ENCODE results near the gene CNPY4.

CNPY4 gene

DNA sequence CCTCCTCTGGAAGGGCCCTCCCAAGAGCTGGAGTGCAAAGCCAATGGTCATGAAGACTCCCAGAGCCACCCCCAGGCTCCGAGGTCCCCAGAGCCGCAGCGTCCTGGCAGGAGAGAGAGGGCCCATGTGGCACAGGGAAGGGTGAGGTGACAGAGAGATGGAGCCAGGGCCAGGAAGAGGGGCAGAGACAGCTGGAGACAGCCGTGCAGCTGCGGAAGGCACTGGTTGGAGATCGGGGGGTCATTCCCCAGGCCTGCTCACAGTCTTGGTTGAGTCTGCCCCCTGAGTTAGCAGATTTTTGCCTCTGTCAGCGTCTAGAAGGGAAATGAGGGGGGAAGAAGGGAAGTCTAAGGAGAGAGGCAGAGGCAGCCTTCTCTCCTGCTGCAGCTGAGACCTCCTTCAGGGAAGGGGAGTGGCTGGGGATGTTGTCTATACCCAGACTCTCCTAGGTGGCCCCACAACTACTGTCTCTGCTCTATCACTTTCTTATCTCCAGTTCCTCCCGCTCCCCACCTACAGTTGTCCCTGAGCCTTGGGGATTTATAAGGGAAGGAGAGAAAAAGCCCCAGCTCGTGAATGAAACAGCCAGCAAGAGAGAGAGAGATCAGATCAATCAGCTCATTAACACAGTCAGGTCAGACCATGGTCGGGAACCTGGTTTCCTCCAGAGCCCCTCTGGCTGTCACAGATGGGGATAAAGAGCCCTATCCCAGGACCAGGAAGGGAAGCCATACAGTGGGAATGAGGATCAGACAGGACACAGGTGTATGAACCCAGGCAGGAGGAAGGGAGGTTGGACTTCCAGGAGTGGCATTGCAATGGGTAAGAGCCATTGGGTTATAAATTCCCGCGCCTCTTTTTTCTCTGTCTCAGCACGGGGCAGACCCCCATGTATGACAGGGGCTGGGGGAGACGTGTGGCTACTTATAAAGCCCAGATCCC is 47.8 kb downstream of the CNPY4 start:
- DNase-seq (ENCODE audit: low read depth): no peak
- TF ChIP-seq, protein P1, sequence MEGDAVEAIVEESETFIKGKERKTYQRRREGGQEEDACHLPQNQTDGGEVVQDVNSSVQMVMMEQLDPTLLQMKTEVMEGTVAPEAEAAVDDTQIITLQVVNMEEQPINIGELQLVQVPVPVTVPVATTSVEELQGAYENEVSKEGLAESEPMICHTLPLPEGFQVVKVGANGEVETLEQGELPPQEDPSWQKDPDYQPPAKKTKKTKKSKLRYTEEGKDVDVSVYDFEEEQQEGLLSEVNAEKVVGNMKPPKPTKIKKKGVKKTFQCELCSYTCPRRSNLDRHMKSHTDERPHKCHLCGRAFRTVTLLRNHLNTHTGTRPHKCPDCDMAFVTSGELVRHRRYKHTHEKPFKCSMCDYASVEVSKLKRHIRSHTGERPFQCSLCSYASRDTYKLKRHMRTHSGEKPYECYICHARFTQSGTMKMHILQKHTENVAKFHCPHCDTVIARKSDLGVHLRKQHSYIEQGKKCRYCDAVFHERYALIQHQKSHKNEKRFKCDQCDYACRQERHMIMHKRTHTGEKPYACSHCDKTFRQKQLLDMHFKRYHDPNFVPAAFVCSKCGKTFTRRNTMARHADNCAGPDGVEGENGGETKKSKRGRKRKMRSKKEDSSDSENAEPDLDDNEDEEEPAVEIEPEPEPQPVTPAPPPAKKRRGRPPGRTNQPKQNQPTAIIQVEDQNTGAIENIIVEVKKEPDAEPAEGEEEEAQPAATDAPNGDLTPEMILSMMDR (IDR thresholded peaks at IDR 0.05; ENCODE audit: control insufficient read depth, insufficient read depth, low read depth, low read length, missing control alignments): no peak
- H3K4me3 ChIP-seq (ENCODE audit: control insufficient read depth, low read depth, low read length): peak overlapping the region; percentile 55

DNA sequence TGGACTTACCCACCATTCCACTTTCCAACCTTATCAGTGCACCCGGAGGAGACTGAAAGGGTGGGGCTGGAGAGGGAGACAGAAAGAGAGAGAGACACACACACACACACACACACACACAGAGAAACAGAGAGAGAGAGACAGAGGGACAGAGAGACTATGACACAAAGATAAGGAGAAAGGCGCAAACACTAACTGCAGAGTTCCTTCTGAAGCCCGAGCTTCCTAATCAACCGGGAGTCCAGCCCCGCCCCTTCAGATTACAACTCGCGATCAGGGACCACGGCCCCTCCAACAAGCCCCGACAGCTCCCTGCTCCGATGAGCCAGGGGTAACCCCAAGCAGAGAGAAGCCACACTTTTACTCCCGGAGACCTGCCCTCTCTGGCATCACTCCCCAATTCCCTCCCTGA is 48.5 kb downstream of the CNPY4 start:
- TF ChIP-seq, protein P1 (IDR thresholded peaks at IDR 0.05; ENCODE audit: control insufficient read depth, insufficient read depth, low read depth, low read length, missing control alignments): no peak
- DNase-seq (ENCODE audit: low read depth): no peak
- H3K4me3 ChIP-seq (ENCODE audit: control insufficient read depth, low read depth, low read length): peak overlapping the region; percentile 55

DNA sequence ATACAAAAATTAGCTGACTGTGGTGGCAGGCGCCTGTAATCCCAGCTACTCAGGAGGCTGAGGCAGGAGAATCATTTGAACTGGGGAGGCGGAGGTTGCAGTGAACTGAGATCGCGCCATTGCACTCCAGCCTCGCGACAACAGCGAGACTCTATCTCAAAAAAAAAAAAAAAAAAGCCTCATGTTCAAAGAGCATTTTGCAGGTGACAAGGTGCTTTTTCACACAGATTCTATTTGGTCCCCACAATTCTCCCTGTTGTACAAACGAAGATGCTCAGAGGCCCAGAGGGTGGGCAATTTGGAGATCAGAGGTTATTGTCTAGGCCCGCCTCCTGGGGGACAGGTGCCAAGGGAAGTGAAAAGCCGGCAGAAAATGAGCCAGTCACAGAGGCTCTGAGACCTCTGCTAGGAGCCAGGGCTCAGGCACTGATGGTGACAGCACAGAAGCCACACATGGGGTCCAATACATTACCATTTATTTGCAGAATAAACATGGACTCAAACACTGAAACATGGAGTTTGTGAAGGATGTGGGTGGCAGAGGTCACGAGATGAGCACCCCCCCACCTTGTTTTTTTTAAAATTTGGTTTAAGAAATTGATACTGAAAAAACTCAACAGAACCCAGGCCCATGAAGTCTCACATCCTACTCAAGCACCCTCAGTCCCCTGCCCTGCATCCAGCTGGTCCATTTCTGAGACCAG is 49.9 kb downstream of the CNPY4 start:
- no peak overlapping the region for H3K4me3 ChIP-seq (ENCODE audit: control insufficient read depth, low read depth, low read length)
- TF ChIP-seq, protein P1 (IDR thresholded peaks at IDR 0.05; ENCODE audit: control insufficient read depth, insufficient read depth, low read depth, low read length, missing control alignments): no peak
- DNase-seq (ENCODE audit: low read depth): no peak

DNA sequence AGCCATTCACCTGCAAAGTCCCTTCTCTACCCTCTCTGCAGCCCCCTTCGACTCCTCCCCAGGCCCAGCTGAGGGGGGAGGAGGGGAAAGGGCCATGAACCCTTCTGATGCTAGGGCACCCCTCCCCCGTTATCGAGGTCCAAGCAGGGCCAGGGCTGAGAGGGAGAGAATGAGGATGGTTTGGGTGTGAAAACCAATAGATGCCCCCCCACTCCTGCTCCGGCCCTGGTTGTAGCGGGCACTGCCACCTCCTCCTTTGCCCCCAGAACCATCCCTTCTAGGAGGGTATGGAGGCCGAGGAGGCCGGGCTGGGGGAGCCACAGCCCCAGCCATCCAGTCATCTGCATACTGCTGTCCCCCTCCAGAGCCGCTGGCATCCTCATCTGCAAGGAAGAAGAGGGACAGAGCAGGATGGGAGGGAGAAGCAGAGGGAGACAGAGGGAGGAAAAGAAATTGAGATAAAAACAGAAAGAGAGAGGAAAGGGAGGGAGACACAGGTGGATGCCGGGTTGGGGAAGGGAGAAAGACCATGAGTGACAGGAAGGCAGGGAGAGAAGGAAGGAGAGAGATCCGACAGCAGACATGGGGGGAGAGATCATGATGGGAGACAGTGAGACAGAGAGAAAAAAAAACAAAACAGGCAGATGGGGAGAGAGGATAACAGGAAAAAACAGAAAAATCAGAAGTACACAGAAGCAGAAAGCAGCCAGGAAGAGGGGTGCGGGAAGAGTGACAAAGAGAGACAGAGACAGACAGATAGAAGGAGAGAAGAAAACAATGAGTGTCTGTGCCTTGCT is 50.9 kb downstream of the CNPY4 start:
- TF ChIP-seq, protein P1 (IDR thresholded peaks at IDR 0.05; ENCODE audit: control insufficient read depth, insufficient read depth, low read depth, low read length, missing control alignments): no peak
- DNase-seq (ENCODE audit: low read depth): no peak
- H3K4me3 ChIP-seq (ENCODE audit: control insufficient read depth, low read depth, low read length): no peak overlapping the region

DNA sequence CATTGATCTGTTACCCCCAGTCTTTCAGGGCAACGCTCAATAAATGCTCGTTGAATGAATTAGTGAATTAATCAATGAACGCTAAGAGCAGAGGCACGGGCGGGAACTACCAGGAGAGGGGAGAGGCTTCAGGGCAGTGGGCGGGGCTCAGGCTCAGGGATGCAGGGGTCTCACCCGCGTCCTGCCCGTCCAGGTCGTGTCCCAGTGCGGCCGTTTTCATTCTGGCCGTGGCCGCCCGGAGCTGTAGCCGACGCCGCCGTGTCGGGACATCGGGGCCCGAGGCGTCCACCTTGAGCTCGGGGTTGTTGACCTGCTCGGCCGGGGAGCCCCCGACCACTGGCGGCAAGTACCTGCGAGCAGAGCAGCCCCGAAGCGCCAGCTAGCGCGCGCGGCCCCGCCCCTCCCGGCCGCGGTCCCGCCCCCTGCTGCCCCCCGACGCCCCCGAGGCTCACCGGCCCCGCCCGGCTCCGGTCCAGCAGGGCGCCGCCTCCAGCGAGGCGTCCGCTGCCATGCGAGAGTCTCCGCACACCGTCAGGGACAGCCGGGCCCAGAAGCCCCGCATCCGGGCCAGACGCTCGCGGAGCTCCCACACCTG is 51.8 kb downstream of the CNPY4 start:
- TF ChIP-seq, protein P1 (IDR thresholded peaks at IDR 0.05; ENCODE audit: control insufficient read depth, insufficient read depth, low read depth, low read length, missing control alignments): no peak
- H3K4me3 ChIP-seq (ENCODE audit: control insufficient read depth, low read depth, low read length): no peak overlapping the region
- DNase-seq (ENCODE audit: low read depth): no peak

DNA sequence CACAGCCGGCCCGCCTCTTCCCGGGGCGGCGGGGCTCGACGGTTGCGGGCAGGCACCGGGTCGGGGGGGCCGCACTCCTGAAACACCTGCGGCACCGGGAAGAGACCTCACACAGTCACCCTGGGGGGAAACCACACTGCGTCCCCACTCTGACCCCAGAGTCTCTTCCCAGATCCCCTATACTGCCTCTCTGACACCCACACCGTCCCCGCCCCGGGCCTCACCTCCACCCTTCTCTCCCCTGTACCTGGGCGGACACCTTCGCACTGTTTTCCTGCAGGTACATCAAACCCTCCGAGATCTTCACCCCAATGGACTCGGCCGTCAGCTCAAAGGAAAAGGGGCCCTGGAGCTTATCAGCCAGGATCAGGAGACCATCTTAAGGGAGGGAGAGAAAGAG is 52.4 kb downstream of the CNPY4 start:
- no peak for DNase-seq (ENCODE audit: low read depth)
- H3K4me3 ChIP-seq (ENCODE audit: control insufficient read depth, low read depth, low read length): no peak overlapping the region
- TF ChIP-seq, protein P1 (IDR thresholded peaks at IDR 0.05; ENCODE audit: control insufficient read depth, insufficient read depth, low read depth, low read length, missing control alignments): no peak

All from AG09309 (cell line).